GM19099 (cell line): Measurements from ENCODE around the gene CPEB1.

ENCODE experiments used
- POLR2A ChIP-seq: IDR thresholded peaks from 3 replicates; pipeline ENCODE4 v1.6.1; 2011; ENCODE audit warnings: low read depth; ENCODE audit not compliant: insufficient read length; ENCODE audit errors: extremely low read depth

The CPEB1 gene

GRCh38 chr15:82540055-82540983, 106.8 kb downstream of the CPEB1 start, which contains the start of gene RPS17:
Gene RPS17, minus strand, starts transcription at chr15:82540457. Its CDS starts 29 bp downstream, at chr15:82540428.
- TF ChIP-seq POLR2A = peak; percentile 98

GRCh38 chr15:82539691-82540054, 107.5 kb downstream of the CPEB1 start:
- TF ChIP-seq POLR2A = no peak

- no peak for TF ChIP-seq POLR2A
These were observed 108.0 kb downstream of the CPEB1 start for GRCh38 chr15:82538961-82539690.

GRCh38 chr15:82537351-82537908, 109.7 kb downstream of the CPEB1 start:
- no peak for TF ChIP-seq POLR2A

- TF ChIP-seq POLR2A = peak; percentile 3
These were observed 110.5 kb downstream of the CPEB1 start for GRCh38 chr15:82536409-82537350.

GRCh38 chr15:82535566-82536408, 111.4 kb downstream of the CPEB1 start:
- TF ChIP-seq POLR2A = no peak

- TF ChIP-seq POLR2A = no peak
These were observed 113.4 kb downstream of the CPEB1 start for GRCh38 chr15:82533801-82534200.

- TF ChIP-seq POLR2A = no peak
These were observed 114.1 kb downstream of the CPEB1 start for GRCh38 chr15:82532991-82533481.

GRCh38 chr15:82532383-82532990, 114.7 kb downstream of the CPEB1 start:
- TF ChIP-seq POLR2A = no peak

- no peak for TF ChIP-seq POLR2A
These were observed 115.4 kb downstream of the CPEB1 start for GRCh38 chr15:82531496-82532382.

- no peak for TF ChIP-seq POLR2A
These were observed 116.4 kb downstream of the CPEB1 start for GRCh38 chr15:82530606-82531379.

- no peak for TF ChIP-seq POLR2A
These were observed 117.2 kb downstream of the CPEB1 start for GRCh38 chr15:82530006-82530405.
